PFSK-1 (cell line): Measurements from ENCODE around the gene CDC42.

Experiments used
- FOXP2 ChIP-seq: optimal IDR thresholded peaks from 2 replicates; pipeline ENCODE3; 2011; ENCODE audit warnings: borderline replicate concordance, control low read depth, inconsistent platforms; ENCODE audit not compliant: insufficient read depth; ENCODE audit errors: extremely low read length, extremely low read depth
- POLR2AphosphoS5 ChIP-seq: IDR thresholded peaks from 2 replicates; pipeline ENCODE4 v1.6.1; 2012; ENCODE audit warnings: low read depth, mild to moderate bottlenecking, control low read depth, low read length, moderate library complexity
- SIN3A ChIP-seq: IDR thresholded peaks from 2 replicates; pipeline ENCODE4 v1.6.1; 2012; ENCODE audit warnings: mild to moderate bottlenecking, low read length, moderate library complexity, borderline replicate concordance; ENCODE audit not compliant: insufficient read depth
- TAF1 ChIP-seq: IDR thresholded peaks from 2 replicates; pipeline ENCODE4 v1.6.1; 2012; ENCODE audit warnings: low read length, control low read depth, borderline replicate concordance; ENCODE audit not compliant: insufficient read depth
- TF ChIP-seq, protein P1 (sequence below), 2 experiments: IDR thresholded peaks; 2 replicates each; pipeline versions ENCODE4 v1.6.1 to v1.8.0; 2011 to 2012; ENCODE audit warnings: low read depth in 2 of 2, low read length in 2 of 2, control low read depth in 1 of 2, inconsistent platforms in 1 of 2, mild to moderate bottlenecking in 1 of 2, moderate library complexity in 1 of 2; ENCODE audit not compliant: insufficient read depth in 1 of 2

The CDC42 gene

DNA sequence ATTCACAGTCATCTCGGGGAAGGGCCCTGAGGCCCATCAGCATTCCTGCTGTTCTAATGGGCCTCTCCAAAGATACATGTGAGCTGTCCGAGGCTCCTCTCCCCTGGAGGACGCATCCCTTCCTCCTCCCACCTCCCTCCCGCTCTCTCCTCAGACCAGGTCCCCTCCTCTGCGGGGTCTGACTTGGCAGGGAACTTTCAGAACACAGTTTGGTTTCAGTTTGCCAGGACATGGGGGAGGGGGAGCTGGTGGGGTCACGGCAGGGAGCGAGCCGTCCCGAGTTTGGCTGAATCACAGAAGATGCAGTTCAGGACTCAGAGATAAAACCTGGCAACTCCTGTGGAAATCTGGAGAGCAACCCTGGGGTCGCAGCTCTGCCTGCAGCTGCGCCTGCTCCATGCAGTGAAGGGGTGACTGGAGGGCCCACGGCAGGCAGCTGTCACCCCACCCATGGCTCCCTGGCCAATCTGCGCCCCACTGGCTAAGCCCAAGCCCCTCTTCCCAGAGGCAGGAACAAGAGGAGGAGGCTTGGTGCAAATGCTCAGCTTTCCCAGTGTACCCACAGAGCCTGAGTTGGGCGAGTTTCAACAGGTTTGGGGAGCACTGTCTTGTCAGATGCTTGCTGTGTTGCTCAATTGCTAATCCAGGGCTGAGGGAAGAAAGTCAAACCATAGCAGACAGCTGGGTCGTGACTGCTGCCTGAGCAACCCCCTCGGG, 84.7 kb downstream of the CDC42 start:
- TF ChIP-seq FOXP2: no peak
- no peak for TF ChIP-seq SIN3A
- no peak for TF ChIP-seq TAF1
- TF ChIP-seq, protein P1, sequence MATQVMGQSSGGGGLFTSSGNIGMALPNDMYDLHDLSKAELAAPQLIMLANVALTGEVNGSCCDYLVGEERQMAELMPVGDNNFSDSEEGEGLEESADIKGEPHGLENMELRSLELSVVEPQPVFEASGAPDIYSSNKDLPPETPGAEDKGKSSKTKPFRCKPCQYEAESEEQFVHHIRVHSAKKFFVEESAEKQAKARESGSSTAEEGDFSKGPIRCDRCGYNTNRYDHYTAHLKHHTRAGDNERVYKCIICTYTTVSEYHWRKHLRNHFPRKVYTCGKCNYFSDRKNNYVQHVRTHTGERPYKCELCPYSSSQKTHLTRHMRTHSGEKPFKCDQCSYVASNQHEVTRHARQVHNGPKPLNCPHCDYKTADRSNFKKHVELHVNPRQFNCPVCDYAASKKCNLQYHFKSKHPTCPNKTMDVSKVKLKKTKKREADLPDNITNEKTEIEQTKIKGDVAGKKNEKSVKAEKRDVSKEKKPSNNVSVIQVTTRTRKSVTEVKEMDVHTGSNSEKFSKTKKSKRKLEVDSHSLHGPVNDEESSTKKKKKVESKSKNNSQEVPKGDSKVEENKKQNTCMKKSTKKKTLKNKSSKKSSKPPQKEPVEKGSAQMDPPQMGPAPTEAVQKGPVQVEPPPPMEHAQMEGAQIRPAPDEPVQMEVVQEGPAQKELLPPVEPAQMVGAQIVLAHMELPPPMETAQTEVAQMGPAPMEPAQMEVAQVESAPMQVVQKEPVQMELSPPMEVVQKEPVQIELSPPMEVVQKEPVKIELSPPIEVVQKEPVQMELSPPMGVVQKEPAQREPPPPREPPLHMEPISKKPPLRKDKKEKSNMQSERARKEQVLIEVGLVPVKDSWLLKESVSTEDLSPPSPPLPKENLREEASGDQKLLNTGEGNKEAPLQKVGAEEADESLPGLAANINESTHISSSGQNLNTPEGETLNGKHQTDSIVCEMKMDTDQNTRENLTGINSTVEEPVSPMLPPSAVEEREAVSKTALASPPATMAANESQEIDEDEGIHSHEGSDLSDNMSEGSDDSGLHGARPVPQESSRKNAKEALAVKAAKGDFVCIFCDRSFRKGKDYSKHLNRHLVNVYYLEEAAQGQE (IDR thresholded peaks at IDR 0.05; ENCODE audit: insufficient read depth in 1 of 2, low read depth in 2 of 2, low read length in 2 of 2): no peak
- no peak for TF ChIP-seq POLR2AphosphoS5

DNA sequence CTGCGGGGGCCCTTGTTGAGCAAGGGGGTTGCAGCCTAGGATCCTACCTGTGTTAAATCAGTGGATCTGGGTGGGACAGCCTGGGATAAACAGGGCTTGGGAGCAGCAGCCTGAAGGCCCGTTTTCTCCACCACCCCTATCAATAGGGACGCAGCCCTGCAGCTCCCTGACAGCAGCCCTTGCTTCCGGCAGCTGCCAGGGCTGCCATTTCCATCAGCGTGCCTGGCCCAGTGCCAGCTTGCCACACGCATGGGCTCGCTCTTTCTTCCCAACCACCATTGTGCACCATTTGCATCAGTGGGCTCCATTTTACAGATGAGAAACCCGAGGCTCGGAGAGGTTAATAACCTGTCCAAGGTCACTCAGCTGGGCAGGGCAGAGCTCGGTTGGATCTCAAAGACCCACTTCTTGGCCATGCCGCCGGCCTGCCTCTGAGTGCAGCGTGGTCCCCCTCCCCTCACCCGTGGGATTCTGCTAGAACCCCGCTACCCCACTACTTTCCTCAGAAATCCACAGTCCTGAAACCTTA, 86.6 kb downstream of the CDC42 start:
- TF ChIP-seq POLR2AphosphoS5 (no peak), FOXP2 (no peak), SIN3A (no peak), TAF1 (no peak)
- TF ChIP-seq, protein P1 (IDR thresholded peaks at IDR 0.05; ENCODE audit: insufficient read depth in 1 of 2, low read depth in 2 of 2, low read length in 2 of 2): no peak

DNA sequence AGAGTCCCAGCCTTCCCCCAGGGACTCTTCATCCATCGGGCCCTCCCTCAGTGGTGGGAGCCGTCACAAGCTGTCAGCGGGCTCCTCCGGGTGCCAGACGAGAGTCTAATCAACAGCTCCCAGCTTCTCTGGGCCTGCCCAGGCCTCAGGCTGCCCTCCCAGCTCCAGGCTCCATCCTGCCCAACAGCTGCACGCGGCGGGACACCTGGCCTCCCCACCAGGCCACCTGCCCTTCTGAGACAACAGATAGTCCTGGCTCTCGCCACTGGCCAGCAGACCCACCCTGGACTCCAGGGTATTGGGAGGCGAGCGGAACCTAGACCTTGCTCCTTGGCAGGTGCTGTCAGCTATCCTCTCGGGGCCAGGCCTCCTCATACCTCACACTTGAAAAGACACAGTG, 87.3 kb downstream of the CDC42 start:
- TF ChIP-seq POLR2AphosphoS5 (no peak), FOXP2 (no peak), SIN3A (no peak), TAF1 (no peak)
- TF ChIP-seq, protein P1 (IDR thresholded peaks at IDR 0.05; ENCODE audit: insufficient read depth in 1 of 2, low read depth in 2 of 2, low read length in 2 of 2): no peak
